ENCODE results near the gene ADAP1.
A peak's percentile ranks its signal among the peaks of the same experiment; 100 is the strongest.
"Not testable (repeated sequence)": the region's sequence is repeated elsewhere in the genome, so short reads cannot be mapped to it uniquely, and the experiment has no call there.

Gene ADAP1, protein sequence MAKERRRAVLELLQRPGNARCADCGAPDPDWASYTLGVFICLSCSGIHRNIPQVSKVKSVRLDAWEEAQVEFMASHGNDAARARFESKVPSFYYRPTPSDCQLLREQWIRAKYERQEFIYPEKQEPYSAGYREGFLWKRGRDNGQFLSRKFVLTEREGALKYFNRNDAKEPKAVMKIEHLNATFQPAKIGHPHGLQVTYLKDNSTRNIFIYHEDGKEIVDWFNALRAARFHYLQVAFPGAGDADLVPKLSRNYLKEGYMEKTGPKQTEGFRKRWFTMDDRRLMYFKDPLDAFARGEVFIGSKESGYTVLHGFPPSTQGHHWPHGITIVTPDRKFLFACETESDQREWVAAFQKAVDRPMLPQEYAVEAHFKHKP

DNA sequence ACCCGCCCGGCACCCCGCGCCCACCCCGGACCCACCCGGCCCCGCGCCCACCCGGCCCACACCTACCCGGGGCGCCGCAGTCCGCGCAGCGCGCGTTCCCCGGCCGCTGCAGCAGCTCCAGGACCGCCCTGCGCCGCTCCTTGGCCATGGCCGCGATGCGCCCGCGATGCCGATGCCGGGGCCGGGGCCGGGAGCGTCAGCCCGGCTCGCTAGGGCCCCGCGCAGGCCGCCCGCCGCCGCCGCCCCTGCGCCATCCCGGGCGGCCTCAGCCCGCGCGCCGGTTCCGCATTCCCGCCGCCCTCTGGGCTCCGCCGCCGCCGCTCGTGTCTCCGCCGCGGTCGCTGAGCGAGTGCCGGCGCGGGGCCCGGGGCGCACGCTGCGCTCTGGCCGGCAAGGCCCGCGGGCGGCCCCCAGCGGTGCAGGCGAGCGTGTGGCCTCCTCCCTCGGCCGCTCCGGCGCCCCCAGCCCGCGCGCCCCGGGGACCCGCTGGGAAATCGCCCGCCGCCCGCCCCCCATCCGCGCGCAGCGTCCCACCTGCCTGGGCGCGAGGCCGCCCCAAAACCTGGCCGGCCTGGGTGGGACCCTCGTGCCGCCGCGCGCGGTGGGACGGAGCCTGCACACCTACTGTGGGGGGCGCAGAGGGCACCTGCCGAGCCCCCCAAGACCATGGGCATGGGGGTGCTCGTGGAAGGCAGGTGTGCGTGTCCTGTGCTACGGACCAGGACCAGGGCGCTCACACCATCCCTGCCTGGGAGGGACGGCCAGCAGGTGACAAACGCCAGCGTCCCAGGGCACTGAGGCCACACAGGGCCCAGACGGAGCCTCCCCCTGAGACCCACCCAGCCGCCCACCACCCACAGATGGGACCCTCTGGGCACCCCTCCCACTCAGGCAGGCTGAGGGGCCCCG, at the start of gene ADAP1:
TSS of gene ADAP1 (minus strand) at position 351 of the 909 bp plus-strand sequence. CDS start at position 148, 203 bp downstream.
- peak; percentile 60 for DNase-seq

DNA sequence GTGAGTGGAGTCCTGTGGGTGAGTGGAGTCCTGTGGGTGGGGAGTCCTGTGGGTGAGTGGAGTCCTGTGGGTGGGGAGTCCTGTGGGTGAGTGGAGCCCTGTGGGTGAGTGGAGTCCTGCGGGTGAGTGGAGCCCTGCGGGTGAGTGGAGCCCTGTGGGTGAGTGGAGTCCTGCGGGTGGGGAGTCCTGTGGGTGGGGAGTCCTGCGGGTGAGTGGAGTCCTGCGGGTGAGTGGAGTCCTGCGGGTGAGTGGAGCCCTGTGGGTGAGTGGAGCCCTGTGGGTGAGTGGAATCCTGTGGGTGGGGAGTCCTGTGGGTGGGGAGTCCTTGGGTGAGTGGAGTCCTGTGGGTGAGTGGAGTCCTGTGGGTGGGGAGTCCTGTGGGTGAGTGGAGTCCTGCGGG, 48.0 kb upstream of the ADAP1 start:
- DNase-seq: not testable (repeated sequence)

DNA sequence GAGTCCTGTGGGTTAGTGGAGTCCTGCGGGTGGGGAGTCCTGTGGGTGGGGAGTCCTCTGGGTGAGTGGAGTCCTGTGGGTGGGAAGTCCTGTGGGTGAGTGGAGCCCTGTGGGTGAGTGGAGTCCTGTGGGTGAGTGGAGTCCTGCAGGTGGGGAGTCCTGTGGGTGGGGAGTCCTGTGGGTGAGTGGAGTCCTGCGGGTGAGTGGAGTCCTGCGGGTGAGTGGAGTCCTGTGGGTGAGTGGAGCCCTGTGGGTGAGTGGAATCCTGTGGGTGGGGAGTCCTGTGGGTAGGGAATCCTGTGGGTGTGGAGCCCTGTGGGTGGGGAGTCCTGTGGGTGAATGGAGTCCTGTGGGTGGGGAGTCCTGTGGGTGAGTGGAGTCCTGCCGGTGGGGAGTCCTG, 47.5 kb upstream of the ADAP1 start:
- DNase-seq: not testable (repeated sequence)

DNA sequence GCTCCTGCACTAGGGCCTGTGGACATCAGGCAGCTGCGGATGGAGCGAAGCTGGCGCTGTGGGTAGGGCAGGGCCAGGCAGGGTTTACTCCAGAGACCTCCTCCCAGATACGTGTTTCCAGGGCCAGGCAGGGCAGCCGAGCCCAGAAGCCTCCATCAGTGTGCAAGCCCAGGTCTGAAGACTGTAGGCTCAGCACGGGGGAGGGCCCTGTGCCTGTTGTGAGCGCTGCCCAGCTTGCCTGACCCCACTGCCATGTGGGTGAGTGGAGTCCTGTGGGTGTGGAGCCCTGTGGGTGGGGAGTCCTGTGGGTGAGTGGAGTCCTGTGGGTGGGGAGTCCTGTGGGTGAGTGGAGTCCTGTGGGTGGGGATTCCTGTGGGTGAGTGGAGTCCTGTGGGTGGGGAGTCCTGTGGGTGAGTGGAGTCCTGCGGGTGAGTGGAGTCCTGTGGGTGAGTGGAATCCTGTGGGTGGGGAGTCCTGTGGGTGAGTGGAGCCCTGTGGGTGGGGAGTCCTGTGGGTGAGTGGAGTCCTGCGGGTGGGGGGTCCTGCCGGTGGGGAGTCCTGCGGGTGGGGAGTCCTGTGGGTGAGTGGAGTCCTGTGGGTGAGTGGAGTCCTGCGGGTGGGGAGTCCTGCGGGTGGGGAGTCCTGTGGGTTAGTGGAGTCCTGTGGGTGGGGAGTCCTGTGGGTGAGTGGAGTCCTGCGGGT, 46.7 kb upstream of the ADAP1 start:
- not testable (repeated sequence) for DNase-seq

DNA sequence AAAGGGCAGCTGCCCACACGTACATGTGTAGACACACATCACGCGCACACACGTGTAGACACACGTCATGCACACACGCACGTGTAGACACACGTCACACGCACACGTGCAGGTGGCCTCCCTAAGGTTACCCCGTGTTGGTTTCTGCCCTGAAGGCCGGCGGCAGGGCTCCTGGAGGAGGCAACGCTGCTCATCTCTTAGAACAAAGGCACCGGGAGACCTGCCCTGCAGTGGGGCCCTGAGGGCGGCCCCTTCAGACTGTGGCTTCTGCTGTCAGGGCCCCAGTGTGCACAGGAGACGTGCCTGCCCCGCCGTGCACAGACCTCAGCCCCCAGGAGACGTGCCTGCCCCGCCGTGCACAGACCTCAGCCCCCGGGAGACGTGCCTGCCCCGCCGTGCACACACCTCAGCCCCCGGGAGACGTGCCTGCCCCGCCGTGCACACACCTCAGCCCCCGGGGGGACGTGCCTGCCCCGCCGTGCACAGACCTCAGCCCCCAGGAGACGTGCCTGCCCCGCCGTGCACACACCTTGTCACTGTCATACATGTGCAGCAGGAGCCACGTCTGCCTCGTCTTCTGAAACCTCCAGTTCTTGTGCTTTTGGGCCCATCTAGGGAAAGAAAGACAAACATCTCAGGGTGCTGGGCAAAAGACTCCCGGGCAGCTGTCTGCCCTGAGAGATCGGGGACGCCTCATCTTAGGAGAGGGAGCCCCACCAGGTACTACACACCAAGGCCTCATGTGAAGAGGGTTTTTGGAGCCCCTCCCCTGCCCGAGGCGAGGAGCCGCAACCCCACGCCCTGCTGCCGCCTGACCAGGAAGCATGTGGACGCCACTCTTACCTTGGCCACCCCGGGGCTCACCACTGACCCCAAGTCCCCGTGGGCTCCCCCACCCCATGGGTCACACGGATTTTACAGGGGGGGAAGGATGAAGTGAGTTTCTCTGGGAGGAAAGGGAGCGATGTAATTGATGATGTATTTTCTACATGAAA, 45.8 kb upstream of the ADAP1 start:
- no peak for DNase-seq

DNA sequence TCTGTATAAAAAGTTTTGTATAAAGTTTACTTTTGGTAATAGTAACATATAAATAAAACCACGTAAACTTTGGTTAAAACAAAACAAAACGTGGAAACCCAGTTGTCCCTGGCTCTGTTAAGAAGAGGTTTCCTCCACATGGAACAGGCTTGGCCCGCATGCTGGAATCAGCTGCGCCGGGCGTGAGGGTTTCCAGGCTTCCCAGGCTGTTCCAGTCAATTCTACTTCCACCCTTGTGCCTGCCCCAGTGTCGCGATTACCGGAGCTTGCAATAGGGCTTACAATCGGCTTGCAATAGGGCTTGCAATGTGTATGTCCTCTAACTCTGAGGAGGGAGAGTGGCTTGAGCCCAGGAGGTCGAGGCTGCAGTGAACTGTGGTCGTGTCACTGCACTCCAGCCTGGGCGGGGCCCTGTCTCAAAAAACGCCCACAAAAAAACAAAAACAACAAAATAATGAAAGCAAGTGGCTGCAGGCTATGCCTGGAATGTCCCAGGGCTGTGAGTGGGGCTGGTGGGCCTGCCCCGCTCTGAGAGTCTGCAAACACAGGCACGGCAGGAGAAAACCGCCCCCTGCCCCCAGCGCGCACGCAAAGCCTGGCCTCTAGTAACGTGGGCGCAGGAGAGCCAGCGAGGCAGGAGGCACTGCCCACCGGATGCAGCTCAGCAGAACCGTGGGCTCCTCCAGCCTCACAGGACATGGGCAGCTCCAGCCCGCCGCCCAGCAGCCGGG, 44.8 kb upstream of the ADAP1 start:
- DNase-seq: no peak

DNA sequence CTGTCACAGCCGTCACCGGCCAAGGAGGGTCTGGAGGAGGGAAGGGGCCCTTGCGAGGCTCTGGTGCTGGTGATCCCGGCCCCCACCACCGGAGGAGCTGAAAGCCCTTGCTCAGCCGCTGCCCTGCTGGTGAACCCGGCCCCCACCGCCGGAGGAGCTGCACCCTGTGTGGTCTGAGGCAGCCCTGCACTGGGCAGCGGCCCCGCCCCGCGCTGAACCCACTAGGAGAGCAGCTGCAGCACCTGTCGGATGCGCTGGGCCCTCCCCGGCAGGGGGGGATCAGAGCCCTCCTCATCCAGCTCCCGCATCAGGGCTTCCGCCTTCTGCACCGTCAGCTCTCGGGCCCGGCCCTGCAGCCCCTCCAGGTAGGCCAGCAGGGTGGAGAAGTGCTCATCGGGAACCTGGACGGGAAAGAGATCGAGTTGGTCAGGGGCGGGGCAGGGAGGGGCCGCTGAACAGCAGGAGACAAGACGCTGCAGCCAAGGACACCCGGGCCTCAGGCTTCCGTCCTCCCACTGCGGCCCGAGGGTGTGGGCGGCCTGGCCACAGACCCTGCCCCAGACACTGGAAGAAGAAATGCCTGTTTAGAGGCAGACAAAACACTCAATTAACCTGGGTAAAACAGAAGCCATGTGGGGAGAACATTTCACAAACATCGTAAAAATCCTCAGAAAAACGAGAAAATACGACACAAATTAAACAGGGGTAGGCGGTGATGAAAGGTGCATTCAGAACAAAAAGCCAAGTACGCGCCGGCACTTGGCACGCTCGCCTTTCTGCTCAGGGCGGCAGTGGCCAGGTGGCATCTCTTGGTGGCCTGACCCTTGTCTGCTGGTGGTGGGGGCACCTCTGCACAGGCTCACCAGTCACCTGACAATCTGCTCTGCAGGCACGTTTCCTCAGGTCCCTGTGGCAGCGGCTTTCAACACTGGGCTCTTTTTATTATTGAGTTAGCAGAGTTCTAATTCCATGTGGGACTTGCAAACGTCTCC, 43.2 kb upstream of the ADAP1 start:
- DNase-seq: no peak

DNA sequence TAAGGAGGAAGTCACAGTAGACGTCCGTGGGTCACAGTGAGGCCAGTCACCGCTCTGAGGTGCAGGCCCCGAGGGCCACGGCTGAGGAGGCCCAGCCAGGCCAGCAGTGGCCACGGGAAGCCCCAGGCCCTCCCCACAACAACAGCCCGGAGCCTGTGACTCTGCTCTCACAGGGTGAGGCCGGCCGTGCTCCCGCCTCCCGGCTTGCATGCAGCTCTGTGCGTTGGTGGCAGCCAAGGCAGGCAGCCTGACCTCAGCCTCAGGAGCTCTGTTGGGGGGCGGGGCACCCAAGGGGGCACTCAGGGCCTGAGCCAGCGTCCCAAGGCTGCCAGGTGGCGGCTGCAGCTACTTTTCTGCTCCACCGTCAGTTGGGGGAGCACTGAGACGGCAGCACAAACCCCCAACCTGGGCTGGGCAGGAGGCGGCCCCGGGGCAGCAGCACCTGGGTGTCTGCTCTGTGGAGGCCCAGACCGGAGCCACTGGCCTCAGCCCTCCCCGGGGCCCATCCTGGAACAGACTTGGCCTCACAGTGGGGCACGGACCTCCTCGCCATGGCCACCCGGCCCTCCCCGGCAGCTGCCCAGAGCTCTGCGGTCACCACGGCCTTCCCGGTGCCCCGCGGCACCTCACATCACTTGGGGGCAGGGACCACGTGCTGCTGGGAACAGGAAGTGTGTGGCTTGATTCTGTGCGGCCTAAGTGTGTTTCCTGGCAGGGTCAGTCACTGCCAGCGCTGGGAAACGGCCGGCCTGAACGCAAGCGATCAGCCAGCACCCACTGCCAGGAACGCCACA, 41.8 kb upstream of the ADAP1 start:
- DNase-seq: no peak

DNA sequence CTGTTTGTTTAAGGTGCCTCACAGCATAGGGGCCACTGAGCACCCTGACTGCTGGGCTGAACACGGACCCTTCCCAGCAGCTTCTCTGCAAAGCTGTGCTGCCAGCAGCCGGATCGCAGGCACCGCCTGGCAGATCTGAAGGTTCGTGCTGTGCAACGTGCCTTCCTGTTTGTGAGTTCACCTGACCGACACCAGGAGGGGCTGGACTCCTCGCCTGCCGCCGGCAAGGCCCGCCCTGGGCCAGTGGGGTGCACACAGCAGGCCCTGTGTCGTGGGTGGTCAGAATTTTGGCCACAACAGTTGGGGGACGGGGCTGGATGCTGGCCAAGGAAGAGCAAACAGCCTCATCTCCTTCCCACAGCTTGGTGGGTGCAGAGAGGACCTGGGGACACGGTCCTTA, 41.1 kb upstream of the ADAP1 start:
- DNase-seq: no peak

DNA sequence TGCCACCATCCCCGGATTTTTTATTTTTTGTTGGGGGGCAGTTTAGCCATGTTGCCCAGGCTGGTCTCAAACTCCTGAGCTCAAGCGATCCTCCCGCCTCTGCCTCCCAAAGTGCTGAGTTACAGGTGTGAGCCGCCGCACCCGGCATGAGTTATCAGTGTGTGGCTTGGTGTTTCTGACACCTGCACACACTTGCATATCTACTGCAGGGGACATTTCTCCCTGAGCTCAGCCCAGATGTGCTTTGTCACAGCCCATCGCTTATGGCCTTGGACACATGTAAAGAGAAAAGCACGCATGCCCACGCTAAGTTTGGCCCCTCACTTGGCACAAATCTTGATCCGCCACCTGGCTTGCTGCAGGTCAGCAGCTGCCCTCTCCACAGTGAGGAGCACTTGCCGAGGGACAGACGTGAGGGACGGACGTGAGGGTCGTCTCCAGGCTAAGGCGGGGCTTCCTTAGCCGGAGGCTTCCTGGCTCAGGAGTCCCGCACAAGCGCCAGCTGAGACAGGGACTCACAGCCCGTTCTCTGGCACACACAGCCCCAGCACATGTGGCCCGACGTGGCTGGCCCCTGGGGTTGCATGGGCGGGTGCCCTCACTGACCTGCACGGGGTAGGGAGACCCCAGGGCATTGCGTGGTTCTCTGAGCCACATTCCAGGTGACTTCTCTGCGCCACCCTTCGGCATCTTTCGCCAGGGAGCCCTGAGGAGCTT, 40.3 kb upstream of the ADAP1 start:
- DNase-seq: no peak

DNA sequence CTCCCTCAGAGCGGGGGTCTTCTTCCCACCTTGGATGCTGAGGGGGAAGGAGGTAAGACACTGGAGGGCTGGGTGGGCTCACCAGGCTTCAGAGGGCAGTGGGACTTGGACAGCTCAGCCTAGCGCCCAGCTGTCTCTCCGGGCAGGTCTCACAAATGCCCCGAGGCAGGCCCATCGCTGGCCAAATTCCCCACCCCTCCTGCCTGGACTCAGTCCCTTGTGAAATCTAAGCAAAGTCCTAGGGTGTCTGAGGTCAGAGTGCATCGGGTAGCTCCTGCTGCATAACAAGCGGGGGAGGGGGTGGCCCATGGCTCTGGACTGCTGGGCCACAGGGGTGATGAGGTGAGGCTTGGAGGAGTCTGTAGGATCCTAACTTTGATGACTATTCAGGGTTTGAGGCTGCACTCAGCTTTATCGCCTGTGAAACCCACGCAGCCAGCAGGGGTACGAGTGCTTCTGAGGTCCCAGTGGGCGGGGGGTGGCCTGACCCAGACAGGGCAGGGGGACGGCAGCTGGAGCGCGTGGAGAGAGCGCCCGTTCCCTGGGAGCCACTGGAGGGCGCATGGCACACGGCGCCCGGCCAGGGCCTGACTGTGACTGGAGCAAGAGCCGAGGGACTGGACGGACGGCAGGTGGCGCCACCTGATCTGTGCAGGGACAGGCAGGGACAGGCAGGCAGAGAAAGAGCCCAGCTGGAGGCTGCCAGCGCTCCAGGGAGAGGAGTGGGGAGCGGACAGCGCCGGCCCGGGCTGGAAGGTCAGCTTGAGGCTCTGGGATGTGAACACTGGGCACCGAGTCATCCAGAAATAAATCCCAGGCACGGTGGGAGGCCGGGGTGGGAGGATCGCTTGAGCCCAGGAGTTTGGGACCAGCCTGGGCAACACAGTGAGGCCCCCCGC, 38.5 kb upstream of the ADAP1 start:
- DNase-seq: peak; percentile 92

DNA sequence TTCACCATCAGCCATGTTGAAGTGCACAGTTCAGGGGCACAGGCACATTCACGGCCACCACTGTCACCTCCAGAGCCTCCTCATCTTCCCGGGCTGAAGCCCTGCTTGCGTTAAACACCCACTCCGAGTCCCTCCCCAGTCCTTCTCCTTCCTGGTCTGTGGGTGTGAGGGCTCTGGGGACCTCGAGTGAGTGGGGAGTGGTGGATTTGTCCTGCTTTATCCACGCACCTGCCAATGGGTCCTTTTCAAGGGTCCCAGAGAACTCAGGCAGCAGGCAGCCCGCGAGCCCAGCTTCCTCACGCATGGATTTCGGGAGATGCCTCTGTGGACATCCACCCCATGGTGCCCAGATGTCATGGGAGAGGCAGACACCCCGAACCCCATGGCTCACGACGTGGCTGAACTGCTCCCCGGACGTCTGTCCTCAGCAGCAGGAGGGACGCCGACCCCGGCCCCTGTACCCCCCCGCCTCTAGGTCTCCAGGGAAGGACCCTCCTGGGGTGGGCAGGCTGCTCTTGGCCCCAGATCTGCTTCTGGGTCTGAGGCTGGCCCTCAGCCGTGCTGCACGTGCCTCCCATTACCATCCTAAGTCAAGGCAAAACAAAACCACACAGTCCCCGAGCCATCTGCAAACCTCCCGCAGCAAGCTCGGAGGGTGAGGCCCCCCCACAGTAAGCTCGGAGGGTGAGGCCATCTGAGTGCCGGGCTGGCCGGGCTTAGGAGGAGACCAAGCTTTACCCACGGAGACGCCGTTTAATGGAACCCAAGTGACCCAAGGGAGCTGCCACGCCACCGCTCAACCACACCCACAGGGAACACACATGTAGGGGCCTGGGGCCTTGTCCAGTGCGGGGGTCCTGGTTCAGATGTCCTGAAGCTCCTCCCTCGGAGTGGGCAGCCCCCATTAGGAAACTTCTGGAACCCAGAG, 37.5 kb upstream of the ADAP1 start:
- DNase-seq: no peak

DNA sequence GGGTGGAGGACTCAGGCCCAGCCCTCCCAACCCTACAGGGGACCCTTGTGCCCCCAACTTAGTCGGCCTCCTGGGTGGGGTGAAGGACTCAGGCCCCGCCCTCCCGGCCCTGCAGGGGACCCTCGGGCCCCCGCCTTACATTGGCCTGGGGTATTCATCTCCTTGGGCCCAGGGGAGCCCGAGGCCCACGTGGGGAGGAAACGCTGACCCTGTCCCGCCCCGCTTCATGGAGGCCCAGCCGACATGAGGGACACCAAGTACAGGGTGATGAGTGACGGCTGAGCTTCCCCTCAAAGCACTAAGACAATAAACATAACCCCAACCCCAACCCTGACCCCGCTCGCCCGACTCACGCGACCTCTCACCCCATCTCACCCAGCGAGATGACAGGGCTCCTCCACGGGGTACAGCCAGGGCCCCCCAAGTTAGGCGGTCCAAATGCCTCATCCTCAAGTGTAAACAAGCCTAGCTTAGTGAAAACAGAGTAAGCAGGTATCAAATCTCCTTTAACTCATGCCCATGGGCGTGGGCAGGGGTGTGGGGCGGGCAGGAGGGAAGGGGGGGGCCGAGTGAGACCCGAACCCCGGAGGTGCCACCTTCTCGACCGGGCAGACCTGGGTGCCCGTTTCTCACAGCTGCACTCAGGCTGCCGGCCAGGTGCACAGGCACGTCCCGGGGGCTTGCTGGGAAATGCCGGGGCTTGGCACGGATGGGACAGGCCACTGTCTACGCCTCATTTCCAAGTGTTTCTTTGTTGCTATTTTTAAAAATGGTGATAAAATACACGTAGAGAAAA, 36.7 kb upstream of the ADAP1 start:
- DNase-seq: no peak

DNA sequence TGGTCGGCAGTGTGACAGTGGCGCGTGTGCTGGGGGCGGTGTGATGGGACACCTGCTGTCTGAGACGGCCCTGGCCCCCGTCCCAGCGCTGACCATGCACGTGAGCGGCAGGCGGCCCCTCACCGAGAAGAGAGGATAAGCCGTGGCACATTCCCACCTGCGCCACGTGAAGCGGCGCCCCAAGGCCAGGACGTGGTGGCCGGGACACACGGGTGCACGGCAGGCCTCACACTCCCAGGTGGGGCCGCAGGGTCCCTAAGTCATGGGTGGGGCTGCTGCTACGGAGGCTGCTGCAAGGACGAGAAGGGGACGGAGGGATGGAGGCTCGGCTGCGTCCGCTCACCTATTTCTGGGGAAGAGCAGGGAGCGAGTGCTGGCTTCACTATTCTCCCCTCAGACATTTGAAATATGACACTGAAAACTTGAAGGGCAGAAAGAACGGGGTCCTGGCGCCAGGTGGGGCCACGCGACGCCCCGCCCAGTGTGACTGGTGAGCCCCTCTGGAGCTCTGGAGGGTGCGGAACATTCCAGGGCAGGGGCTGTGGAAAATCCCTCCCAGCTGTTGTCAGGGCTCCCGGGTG, 36.0 kb upstream of the ADAP1 start:
- DNase-seq: no peak

DNA sequence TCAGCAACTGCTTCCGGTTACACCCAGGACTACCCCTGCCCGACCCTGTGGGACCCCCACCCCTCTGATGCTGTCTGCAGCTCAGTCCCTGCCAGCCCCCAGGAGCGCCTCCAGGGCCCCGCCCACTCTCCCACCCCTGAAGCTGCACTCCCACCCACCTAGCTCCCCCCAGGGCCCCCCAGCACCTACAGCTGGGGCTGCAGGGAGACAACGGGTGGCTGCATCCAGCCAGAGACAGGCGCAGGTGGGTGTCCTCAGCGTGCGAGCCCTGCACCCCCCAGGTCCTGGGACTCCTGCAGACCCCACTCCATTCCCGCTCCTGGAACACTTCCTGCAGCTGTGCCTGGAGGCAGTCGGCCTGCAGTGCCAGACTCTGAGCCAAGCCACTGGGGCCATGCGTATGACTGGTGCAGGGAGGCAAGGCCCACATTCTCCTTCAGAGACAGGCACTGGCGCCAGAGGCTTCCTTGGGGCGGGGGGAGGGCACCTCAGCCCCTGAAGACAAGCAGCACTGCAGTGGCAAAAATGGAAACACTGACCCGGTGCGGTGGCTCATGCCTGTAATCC, 34.6 kb upstream of the ADAP1 start:
- DNase-seq: no peak
